T47D (cell line): ENCODE data around the gene PDGFC.

Experiments
- DNase-seq, 2 experiments: peaks; one replicate each; pipeline versions ENCODE4 v3.0.0 to v3.0.0-alpha.2; 2011 to 2012; ENCODE audit warnings: low read depth in 1 of 2, low spot score in 1 of 2
- JUND ChIP-seq: IDR thresholded peaks from 2 replicates; pipeline ENCODE4 v1.6.1; 2012; ENCODE audit warnings: low read depth
- in situ Hi-C: cut with HindIII; loops from 2 replicates; pipeline ENCODE4 v1.10.0; 2016; ENCODE audit warnings: low sequenced_read_pairs, low pct_unique_long_range_greater_than_20kb

PDGFC gene

DNA sequence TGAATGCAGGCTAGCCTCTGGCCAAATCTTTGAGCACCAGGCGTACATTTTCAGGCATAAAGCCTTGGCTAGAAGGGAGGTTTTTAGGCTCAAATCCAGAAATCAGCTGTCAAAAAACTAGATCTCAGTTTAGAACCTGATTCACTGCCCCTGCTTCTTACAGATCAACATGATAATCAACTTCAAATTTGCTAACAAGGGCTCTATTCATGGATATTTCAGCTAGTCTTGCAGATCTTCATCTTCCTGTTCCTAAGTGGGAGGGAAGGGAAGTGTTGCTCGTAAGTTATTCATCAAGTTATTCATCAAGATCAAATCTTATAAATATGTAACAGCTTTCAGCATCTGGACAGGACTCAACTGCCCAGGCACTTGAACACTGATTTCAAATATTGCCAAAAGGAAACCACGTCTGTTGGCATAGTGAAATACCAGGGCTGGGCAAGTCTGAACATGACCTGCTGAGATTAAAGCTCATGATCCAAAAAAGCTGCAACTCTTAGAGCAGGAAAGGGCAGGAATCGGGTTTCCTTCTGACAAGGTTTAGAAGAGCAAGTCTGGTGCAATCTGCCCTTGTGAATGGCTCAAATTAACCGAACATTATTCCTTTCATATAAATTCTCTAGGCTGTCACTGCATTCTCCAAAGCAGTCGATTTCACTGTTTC lies 200.3 kb downstream of the PDGFC start:
- TF ChIP-seq JUND, result no peak
- in situ Hi-C loops, result no loop called here
- DNase-seq, result peak in 1 of 2 experiments; percentile 60

DNA sequence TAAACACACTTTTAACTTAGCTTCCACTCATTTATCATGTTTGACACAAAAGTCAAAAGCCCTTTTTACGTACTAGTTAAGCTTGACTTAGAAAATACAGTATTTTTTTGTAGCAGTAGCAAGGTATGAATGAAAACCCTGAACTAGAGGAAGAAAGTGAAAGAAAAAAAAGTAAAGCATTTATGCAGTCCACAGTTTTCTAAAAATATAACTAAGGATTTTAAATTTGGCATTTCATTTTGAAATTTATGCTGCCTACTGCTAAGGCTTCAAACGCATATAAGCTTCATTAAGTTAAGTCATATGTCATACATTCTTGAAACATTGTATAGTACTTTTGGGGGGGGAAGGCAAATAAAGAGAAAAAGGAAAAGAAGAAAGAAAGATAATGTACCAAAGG lies 201.5 kb downstream of the PDGFC start:
- in situ Hi-C loops, result no loop called here
- no peak for DNase-seq
- TF ChIP-seq JUND, result no peak

DNA sequence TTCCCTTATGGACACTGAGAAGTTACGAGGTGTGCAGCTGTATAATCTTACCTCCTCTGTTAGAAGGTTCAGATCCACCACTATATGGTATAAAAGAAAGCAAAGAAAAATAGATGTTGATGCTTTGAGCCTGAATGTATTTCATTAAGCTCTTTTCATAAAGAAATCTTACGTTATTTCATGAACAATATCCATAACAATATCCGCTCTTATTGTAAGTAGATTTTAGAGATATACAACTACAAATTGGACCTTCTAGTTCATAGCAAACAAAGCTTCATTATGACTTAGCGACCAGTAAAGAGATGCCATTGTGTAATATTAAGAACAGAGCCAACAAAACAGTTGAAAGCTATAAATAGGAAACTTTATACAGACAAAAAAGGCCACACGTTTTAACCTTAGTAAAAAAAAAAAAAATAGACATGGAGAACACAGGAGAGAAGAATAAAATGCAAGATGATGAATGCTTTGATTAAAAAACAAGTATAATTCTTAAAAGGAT lies 203.6 kb downstream of the PDGFC start:
- in situ Hi-C loops, result no loop called here
- TF ChIP-seq JUND, result no peak
- DNase-seq, result no peak

DNA sequence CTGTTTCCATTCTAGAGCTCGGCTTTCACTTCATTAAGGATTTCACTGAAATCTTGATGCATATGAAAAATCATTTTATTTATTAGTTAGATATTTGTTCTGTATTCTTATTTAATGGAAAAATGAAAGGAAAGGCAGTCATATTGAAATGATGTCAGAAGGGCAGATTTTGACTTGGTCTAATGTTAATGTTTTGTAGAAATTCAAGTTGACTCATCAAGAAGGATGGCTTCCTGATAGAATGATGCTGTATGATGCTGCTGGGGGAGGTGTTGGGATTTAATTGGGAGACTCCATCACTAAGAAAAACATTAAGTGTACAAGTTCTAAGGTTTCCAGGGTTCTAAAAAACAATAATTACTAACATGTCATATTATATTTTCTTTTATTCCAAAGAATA lies 204.8 kb downstream of the PDGFC start:
- DNase-seq, result no peak
- in situ Hi-C loops, result no loop called here
- TF ChIP-seq JUND, result no peak

DNA sequence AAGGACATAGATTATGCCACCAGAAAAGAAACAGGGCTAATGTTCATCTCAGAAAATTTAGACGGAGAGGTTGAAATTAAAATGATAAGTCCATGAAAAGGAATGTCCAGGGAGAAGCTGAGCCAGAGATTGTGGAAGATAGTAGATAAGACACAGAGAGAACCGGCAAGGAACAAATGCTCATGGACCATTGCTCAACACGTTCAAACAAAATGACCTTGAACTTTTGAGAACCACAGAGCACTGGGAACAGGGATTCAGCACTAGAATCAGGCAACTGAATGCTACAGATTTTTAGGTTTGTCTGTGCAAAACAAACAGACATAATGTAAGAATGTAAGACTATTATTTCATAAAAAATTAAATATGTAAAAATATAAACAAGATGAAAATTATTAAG lies 206.3 kb downstream of the PDGFC start:
- TF ChIP-seq JUND, result no peak
- in situ Hi-C loops, result no loop called here
- DNase-seq, result no peak

DNA sequence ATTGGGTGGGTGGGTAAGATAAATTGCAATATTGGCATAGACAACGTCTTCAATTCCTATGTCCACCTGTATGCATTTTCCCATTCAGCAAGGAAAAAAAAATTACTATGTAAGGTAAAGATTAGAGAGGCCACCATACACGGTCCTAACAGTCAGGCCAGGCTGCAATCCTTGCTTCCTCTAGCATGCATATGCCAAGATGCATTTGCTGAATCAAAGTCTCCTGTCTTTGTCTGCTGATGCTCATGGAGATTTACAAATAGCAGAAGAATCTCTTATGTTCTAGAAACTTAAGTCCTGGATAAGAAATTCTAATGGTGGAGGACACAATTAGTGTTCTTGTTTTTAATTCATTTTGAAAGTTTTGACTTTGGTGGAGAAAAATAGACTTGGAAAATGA lies 206.8 kb downstream of the PDGFC start:
- no peak for TF ChIP-seq JUND
- DNase-seq, result no peak
- in situ Hi-C loops, result no loop called here

DNA sequence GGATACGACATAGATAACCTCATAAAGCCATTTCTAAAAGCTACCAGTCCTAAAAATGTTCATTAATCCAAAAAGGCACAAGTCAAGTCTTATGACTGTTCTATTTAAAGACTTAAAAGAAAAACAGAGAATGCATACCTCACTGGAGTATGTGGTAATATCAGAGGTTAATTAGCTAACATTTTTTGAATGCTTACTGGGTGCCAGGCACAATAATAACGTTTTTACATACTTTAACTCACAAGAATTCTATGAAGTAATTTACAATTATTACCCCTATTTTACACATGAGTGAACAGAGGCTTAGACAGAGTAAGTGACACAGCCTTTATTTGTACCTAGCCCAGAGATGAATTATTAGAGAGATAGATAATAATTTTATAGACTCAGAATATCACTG lies 207.5 kb downstream of the PDGFC start:
- in situ Hi-C loops, result no loop called here
- TF ChIP-seq JUND, result no peak
- DNase-seq, result no peak

DNA sequence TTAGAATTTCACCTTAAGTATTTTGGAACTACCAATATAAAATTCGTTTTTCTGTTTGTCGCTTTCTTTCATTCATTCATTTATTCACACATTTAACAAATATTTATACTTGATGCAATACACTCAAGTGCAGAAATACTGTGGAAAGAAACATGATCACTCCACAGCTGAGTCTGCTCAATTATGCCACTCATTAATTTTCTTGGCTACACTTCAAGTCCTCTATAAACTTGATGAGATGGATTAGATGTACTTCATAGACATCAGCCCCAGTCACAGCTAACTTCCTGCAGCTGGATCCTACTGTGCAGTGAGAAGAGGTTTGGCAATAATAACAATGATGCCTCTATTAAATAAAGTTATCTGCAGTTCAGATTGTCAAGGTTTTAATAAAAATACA lies 208.1 kb downstream of the PDGFC start:
- in situ Hi-C loops, result no loop called here
- no peak for DNase-seq

DNA sequence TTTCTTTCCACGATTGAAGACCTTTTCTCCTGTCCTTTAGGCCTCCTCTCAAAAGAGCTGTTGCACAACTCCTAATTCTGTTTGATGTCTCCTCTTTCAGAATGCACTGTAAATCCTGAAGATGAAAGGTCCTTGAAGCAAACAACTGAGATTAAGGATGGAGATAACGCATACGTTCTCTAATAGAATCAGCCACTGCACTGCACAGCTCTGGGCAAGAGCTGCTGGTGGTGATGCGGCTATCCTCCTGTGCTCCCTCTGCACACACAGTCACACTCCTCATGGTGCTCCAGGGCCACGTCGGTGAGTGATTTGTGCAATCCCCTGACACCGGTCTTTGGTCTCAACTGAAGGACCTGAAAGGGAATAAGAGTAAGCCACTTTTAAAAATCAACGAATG lies 208.7 kb downstream of the PDGFC start:
- in situ Hi-C loops, result no loop called here
- DNase-seq, result no peak
- no peak for TF ChIP-seq JUND

More for the DNA sequence above, 208.1 kb downstream of the PDGFC start:
- TF ChIP-seq JUND, result no peak

DNA sequence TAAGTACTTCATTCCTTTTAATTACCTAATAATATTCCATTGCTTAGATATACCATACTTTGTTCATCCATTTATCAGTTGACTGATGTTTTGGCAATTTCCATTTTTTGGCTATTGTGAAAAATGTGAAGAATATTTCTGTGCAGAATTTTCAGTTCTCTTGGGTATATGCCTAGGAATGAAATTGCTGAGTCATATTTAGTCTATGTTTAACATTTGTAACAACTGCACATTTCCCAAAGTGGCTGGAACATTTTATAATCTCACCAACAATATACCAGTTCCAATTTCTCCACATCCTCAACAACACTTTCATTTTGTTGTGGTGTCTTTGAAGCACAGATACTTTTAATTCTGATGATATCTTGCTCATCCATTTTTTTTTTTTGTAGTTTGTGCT lies 215.5 kb downstream of the PDGFC start:
- TF ChIP-seq JUND, result no peak
- in situ Hi-C loops, result no loop called here

DNA sequence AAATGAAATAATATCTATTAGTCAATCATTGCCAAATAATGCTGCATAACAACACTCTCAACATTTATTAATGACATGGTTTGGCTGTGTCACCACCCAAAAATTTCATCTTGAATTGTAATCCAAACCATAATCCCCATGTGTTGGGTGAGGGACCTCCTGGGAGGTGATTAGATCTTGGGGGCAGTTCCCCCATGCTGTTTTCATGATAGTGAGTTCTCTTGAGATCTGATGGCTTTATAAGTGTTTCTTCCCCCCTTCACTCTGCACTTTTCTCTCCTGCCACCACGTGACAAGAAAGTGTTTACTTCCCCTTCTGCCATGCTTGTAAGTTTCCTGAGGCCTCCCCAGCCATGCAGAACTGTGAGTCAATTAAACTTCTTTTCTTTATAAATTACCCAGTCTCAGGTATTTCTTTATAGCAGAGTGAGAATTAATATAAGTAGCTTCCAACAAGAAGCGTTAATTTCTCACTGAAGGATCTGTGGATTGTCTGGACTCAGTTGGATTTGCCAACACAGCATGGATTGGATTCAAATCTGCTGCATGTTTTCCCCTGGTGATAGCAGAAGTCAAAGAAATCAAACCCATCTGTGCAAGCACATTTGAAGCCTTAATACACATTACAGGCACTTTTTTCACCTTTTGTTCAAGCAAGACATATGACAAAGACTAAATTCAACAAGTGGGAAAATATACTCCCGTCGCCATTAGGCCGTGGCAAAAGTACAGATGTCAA lies 216.6 kb downstream of the PDGFC start:
- in situ Hi-C loops, result no loop called here

More for the DNA sequence above, 215.5 kb downstream of the PDGFC start:
- DNase-seq, result no peak

DNA sequence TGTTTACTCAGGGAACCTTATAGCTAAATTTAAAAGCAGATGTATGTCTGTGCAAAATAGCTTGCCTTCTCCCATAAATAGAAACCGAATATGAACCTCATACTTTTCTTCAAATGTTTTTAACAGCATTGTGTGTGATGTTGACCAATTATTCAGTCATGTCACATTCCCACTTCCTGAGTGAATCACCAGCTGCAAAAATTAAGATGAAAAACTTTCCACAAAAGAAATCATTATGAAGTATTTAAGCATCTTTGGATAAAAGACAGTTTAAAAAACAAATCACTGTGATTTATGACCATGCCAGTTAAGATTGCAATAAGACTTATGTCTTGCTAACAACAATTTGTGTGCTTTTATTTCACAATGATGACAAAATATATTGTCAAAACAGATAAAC lies 220.1 kb downstream of the PDGFC start:
- in situ Hi-C loops, result no loop called here
- no peak for DNase-seq
- no peak for TF ChIP-seq JUND

More for the DNA sequence above, 216.6 kb downstream of the PDGFC start:
- TF ChIP-seq JUND, result no peak
- DNase-seq, result no peak
